ACHN (cell line): ENCODE results near the gene ST7.
A peak's percentile ranks its signal among the peaks of the same experiment; 100 is the strongest.

ENCODE experiments used
- DNase-seq: peaks from one replicate; pipeline ENCODE4 v3.0.0-alpha.2; 2015
- in situ Hi-C: cut with HindIII; loops from 2 replicates; pipeline ENCODE4 v1.10.0; 2017; ENCODE audit warnings: low sequenced_read_pairs, low pct_ligation_motif_present, low pct_unique_long_range_greater_than_20kb

ST7 gene

GRCh38 chr7:117148971-117149370 lies 195.7 kb downstream of the ST7 start:
- DNase-seq: no peak
- in situ Hi-C loops: no loop called here

GRCh38 chr7:117149692-117150091 lies 196.4 kb downstream of the ST7 start:
- in situ Hi-C loops: no loop called here
- no peak for DNase-seq

- no peak for DNase-seq
- in situ Hi-C loops: no loop called here
Measured at GRCh38 chr7:117152213-117153007, 199.1 kb downstream of the ST7 start.

GRCh38 chr7:117153016-117153545 lies 199.8 kb downstream of the ST7 start:
- no peak for DNase-seq
- in situ Hi-C loops: no loop called here

GRCh38 chr7:117154721-117155120 lies 201.4 kb downstream of the ST7 start:
- DNase-seq: no peak
- in situ Hi-C loops: no loop called here

GRCh38 chr7:117155694-117156093 lies 202.4 kb downstream of the ST7 start:
- in situ Hi-C loops: no loop called here
- no peak for DNase-seq

- in situ Hi-C loops: no loop called here
- peak; percentile 89 for DNase-seq
Measured at GRCh38 chr7:117157241-117158209, 204.2 kb downstream of the ST7 start.

- in situ Hi-C loops: no loop called here
- no peak for DNase-seq
Measured at GRCh38 chr7:117158941-117159697, 205.8 kb downstream of the ST7 start.

GRCh38 chr7:117163101-117163500 lies 209.8 kb downstream of the ST7 start:
- no peak for DNase-seq
- in situ Hi-C loops: no loop called here

- DNase-seq: no peak
Measured at GRCh38 chr7:117164620-117165019, 211.3 kb downstream of the ST7 start.

GRCh38 chr7:117165656-117166055 lies 212.4 kb downstream of the ST7 start:
- in situ Hi-C loops: no loop called here
- DNase-seq: no peak

More at GRCh38 chr7:117164620-117165019, 211.3 kb downstream of the ST7 start:
- in situ Hi-C loops: no loop called here

- peak; percentile 85 for DNase-seq
- in situ Hi-C loops: no loop called here
Measured at GRCh38 chr7:117169907-117170306, 216.6 kb downstream of the ST7 start.

- DNase-seq: peak; percentile 26
- in situ Hi-C loops: no loop called here
Measured at GRCh38 chr7:117171106-117171505, 217.8 kb downstream of the ST7 start.

- in situ Hi-C loops: no loop called here
- DNase-seq: no peak
Measured at GRCh38 chr7:117172283-117172682, 219.0 kb downstream of the ST7 start.

GRCh38 chr7:117173035-117173770 lies 219.9 kb downstream of the ST7 start:
- in situ Hi-C loops: no loop called here

GRCh38 chr7:117176206-117176605 lies 222.9 kb downstream of the ST7 start:
- no peak for DNase-seq
- in situ Hi-C loops: no loop called here

More at GRCh38 chr7:117173035-117173770, 219.9 kb downstream of the ST7 start:
- DNase-seq: no peak

- in situ Hi-C loops: no loop called here
- no peak for DNase-seq
Measured at GRCh38 chr7:117178600-117178999, 225.3 kb downstream of the ST7 start.

GRCh38 chr7:117179701-117180100 lies 226.4 kb downstream of the ST7 start:
- in situ Hi-C loops: no loop called here
- no peak for DNase-seq
